HG02970 (cell line): Measurements from ENCODE around the gene PSMD6.

Experiments
- ATAC-seq: cut with Tn5 transposase; IDR thresholded peaks from one replicate; pipeline ENCODE4 v1.9.1; 2021; ENCODE audit warnings: mild to moderate bottlenecking, moderate library complexity, moderate number of reproducible peaks; ENCODE audit not compliant: unreplicated experiment, low FRiP score

PSMD6 gene

DNA sequence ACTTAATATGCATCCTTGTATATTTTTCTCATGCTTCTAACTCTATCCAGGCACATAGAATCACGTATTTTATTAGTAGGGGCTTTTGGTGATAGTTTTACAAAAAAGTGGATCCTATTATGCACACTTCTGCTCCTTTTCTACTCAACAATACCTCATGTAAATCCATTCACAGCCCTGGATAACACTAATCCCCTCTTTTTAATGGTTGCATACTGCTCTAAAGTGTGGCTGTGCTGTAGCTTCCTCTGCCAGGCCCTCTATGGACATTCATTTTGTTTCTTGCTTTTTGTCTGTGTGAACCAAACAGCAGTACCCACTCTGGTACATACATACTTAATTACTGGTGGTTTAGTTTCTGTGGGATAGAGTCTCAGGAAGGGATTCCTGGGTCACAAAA lies 59.8 kb downstream of the PSMD6 start:
- no peak for ATAC-seq

- peak; percentile 85 for ATAC-seq
These were observed 61.4 kb downstream of the PSMD6 start for GRCh38 chr3:63961891-63962290.
